K562 (cell line): Measurements from ENCODE around the gene PLEKHN1. TPM values are rescaled to one million over a fixed set of nuclear protein-coding genes. Genes with fewer than 3 reads are reported as not detected.

Experiments
- ATAC-seq: fragments of 200-7000 bp; cut with Tn5 transposase; 3 replicates; pipeline ENCODE4 v1.9.1; 2020; ENCODE audit warnings: moderate library complexity
- BruUV-seq: library from RNA; stranded (reverse); fragments of 400-500 nt; replicated peaks from 2 replicates; lab custom pipeline; 2021; lab: Mats Ljungman, UMichigan
- CTCF ChIA-PET: fragments of 300-600 bp; formaldehyde crosslinking; extraction: SDS; loops from one replicate; lab custom pipeline; 2021; ENCODE audit warnings: low intra/inter-chr PET ratio; lab: Yijun Ruan, JAX
- POLR2A ChIA-PET: fragments of 300-600, 350-650 bp; sonication (Branson Sonifier 250); formaldehyde crosslinking; extraction: SDS; loops from one replicate; lab custom pipeline; 2021; ENCODE audit warnings: antibody characterized with exemption, inconsistent platforms; lab: Yijun Ruan, JAX
- DNase-seq, 4 experiments: peaks; one replicate each; pipeline versions ENCODE4 v3.0.0 to v3.0.0-alpha.2; 2011 to 2018; ENCODE audit warnings: low spot score in 3 of 4, mixed read lengths in 3 of 4; ENCODE audit errors: extremely low read depth in 1 of 4
- FAIRE-seq: peaks from 2 replicates; lab custom pipeline; 2011; peaks lifted over from hg19 to GRCh38; lab: Jason Lieb, UNC
- H2AFZ ChIP-seq: 2 replicates; pipeline ENCODE4 v1.6.0; 2011; ENCODE audit warnings: low read depth, low read length, control low read depth, inconsistent platforms
- H3K27ac ChIP-seq: fragments of 200-600 bp; 3 replicates; pipeline ENCODE4 v1.8.0; 2011; ENCODE audit warnings: low read depth, mild to moderate bottlenecking, control low read depth, inconsistent platforms, low read length, moderate library complexity, mixed read lengths; ENCODE audit errors: extremely low read depth
- H3K27me3 ChIP-seq, 2 experiments: fragments of 300-600 bp in 1 of 2; 2 replicates in 1 of 2; 3 replicates in 1 of 2; pipeline versions ENCODE4 v1.6.0 to v1.8.0; 2011; ENCODE audit warnings: inconsistent platforms in 2 of 2, low read length in 2 of 2, mild to moderate bottlenecking in 1 of 2, mixed read lengths in 1 of 2, moderate library complexity in 1 of 2; ENCODE audit not compliant: control insufficient read depth in 2 of 2, insufficient read depth in 2 of 2
- H3K36me3 ChIP-seq: fragments of 300-600 bp; 3 replicates; pipeline ENCODE4 v1.8.0; 2011; ENCODE audit warnings: mild to moderate bottlenecking, low read length, inconsistent platforms; ENCODE audit not compliant: control insufficient read depth, insufficient read depth
- H3K4me1 ChIP-seq, 2 experiments: fragments of 200-600 bp in 1 of 2; replicated peaks in 1 of 2; 2 replicates in 1 of 2; 3 replicates in 1 of 2; pipeline versions ENCODE4 v1.5.1 to v1.8.0; 2011; ENCODE audit warnings: inconsistent platforms in 2 of 2, low read length in 2 of 2, mild to moderate bottlenecking in 1 of 2, mixed read lengths in 1 of 2, moderate library complexity in 1 of 2; ENCODE audit not compliant: control insufficient read depth in 2 of 2, insufficient read depth in 2 of 2
- H3K4me2 ChIP-seq: 2 replicates; pipeline ENCODE4 v1.6.1; 2011; ENCODE audit warnings: low read length, control low read depth, inconsistent platforms, mixed read lengths; ENCODE audit not compliant: insufficient read depth
- H3K4me3 ChIP-seq: fragments of 200-600 bp; sonication (generic), shearing (Covaris generic); 2 replicates; pipeline ENCODE4 v1.5.1; 2016; ENCODE audit warnings: control low read depth, inconsistent platforms
- H3K79me2 ChIP-seq: fragments of 200-600 bp; 3 replicates; pipeline ENCODE4 v1.8.0; 2011; ENCODE audit warnings: low read length, inconsistent platforms; ENCODE audit not compliant: control insufficient read depth, insufficient read depth
- H3K9ac ChIP-seq, 2 experiments: 2 replicates each; pipeline versions ENCODE4 v1.6.0 to v1.6.1; 2011; ENCODE audit warnings: low read depth in 2 of 2, low read length in 2 of 2, control low read depth in 1 of 2, inconsistent platforms in 1 of 2, mild to moderate bottlenecking in 1 of 2, mixed read lengths in 1 of 2; ENCODE audit not compliant: insufficient read depth in 1 of 2
- H3K9me1 ChIP-seq: one replicate; pipeline ENCODE4 v1.6.0; 2011; ENCODE audit warnings: inconsistent platforms, mild to moderate bottlenecking, low read length, moderate library complexity; ENCODE audit not compliant: control insufficient read depth, insufficient read depth
- H3K9me3 ChIP-seq: replicated peaks from 2 replicates; pipeline ENCODE4 v1.5.1; 2011; ENCODE audit warnings: low read depth, low read length, inconsistent platforms; ENCODE audit not compliant: control insufficient read depth, insufficient read depth
- H4K20me1 ChIP-seq: replicated peaks from 2 replicates; pipeline ENCODE4 v1.6.1; 2011; ENCODE audit warnings: low read length, inconsistent platforms, mixed read lengths; ENCODE audit not compliant: control insufficient read depth, insufficient read depth
- ADNP ChIP-seq: fragments of 200-800 bp; sonication (Bioruptor generic); IDR thresholded peaks from 2 replicates; pipeline ENCODE4 v1.6.1; 2016; ENCODE audit warnings: missing genetic modification characterization, missing compliant biosample characterization
- CREB3L1 ChIP-seq: fragments of 450-650 bp; IDR thresholded peaks from 2 replicates; pipeline ENCODE4 v1.6.1; 2014; ENCODE audit warnings: low read depth, mild to moderate bottlenecking, moderate library complexity, borderline replicate concordance
- FOXK1 ChIP-seq: sonication (generic); formaldehyde crosslinking; IDR thresholded peaks from 2 replicates; pipeline ENCODE4 v1.8.0; 2022; ENCODE audit warnings: missing genetic modification reagents, mild to moderate bottlenecking, borderline replicate concordance
- GABPB2 ChIP-seq: fragments of 250-450 bp; sonication (Bioruptor Pico); conservative IDR thresholded peaks from 2 replicates; pipeline ENCODE4 v1.5.1; 2021; ENCODE audit warnings: mild to moderate bottlenecking
- HMGN3 ChIP-seq: IDR thresholded peaks from 2 replicates; pipeline ENCODE4 v1.6.1; 2011; ENCODE audit warnings: borderline replicate concordance, low read depth, mild to moderate bottlenecking, mixed read lengths, low read length; ENCODE audit not compliant: insufficient read length; ENCODE audit errors: extremely low read depth
- KDM1A ChIP-seq, 2 experiments: fragments of 450-650 bp; IDR thresholded peaks; 2 replicates each; pipeline ENCODE4 v1.6.1; 2016; ENCODE audit warnings: mild to moderate bottlenecking in 2 of 2
- MAX ChIP-seq: sonication (generic); formaldehyde crosslinking; IDR thresholded peaks from 2 replicates; pipeline ENCODE4 v1.9.0; 2022; ENCODE audit warnings: mild to moderate bottlenecking, missing genetic modification reagents
- RCOR1 ChIP-seq, 2 experiments: IDR thresholded peaks; 2 replicates each; pipeline ENCODE4 v1.6.1; 2012; ENCODE audit warnings: low read depth in 2 of 2, low read length in 2 of 2, borderline replicate concordance in 1 of 2, improper control_type of control experiment in 1 of 2
- WGBS: fragments of 100-300 bp; shearing (Covaris generic); methylation state at CpG from one replicate; pipeline ENCODE4 v1.1.6; 2016; ENCODE audit warnings: low coverage, mixed read lengths; ENCODE audit not compliant: insufficient coverage; ENCODE audit errors: missing lambda C conversion rate; 5-methylcytosine and 5-hydroxymethylcytosine counted together
- in situ Hi-C: fragments of 300-500 bp; cut with MboI; formaldehyde crosslinking; loops from 4 replicates; pipeline ENCODE4 v1.15.0; 2018; ENCODE audit warnings: inconsistent platforms, mixed read lengths
- intact Hi-C: fragments of 100-400 bp; cut with micrococcal nuclease; formaldehyde crosslinking; loops from 2 replicates; pipeline ENCODE4 v1.14.2; 2022
- polyA plus RNA-seq, 8 experiments: library from polyadenylated mRNA; depleted of rRNA in 4 of 8; stranded (reverse) in 5 of 8; unstranded in 3 of 8; fragments of >200 nt; fragmentation: Nextera tagmentation in 2 of 8; fragmentation: Illumina TruSeq in 1 of 8; extraction: Ambion mirVana in 2 of 8; extraction: Trizol in 1 of 8; gene quantifications; 2 replicates each; pipeline versions ENCODE4 v1.2.1 to v1.2.3, GENCODE V29; 2011 to 2014; ENCODE audit warnings: inconsistent platforms in 1 of 8, missing spikeins in 1 of 8
- total RNA-seq, 7 experiments: library from RNA; depleted of rRNA in 6 of 7; stranded (reverse); fragments of >200 nt in 6 of 7; fragmentation: Illumina TruSeq in 2 of 7; extraction: Trizol in 2 of 7; gene quantifications; 2 replicates each; pipeline versions ENCODE4 v1.2.1 to v1.2.3, GENCODE V29; 2011 to 2021; ENCODE audit warnings: low replicate concordance in 1 of 7

Gene PLEKHN1
- total and polyA plus RNA-seq, 9 of the 15 experiments (the other 6 are each of a cell fraction or from before 2014, with no cell fraction given), result 0.07 to 1.5 (median 0.13) TPM; not detected in 2

GRCh38 chr1:1011396-1011949, 45.2 kb downstream of the PLEKHN1 start:
- ATAC-seq, result no peak
- Histone ChIP-seq H3K27ac (no peak overlapping the region), H3K4me3 (no peak overlapping the region), H3K9me3 (no peaks in the 10 kb centered on the region; the same call in none of the 2 replicates), H3K4me2 (no peak overlapping the region), H4K20me1 (no peaks in the 10 kb centered on the region), H3K27me3 (no peaks in the 10 kb centered on the region), H3K4me1 (peaks cover 12 to 34% of the 10 kb centered on the region in 2 experiments), H3K9ac (no peak overlapping the region), H2AFZ (no peak overlapping the region), H3K9me1 (no peaks in the 10 kb centered on the region), H3K79me2 (no peaks in the 10 kb centered on the region), H3K36me3 (no peaks in the 10 kb centered on the region)
- no peak for FAIRE-seq
- intact Hi-C loops (no loop called here), in situ Hi-C loops (no loop called here)
- POLR2A ChIA-PET, result no interaction called here
- WGBS, result 65% methylated on average over 14 of the region's 14 CpGs
- CTCF ChIA-PET, result no interaction called here
- no peak for DNase-seq
- no TSS peak for BruUV-seq
- TF ChIP-seq KDM1A (IDR thresholded peaks at IDR 0.05) (peak; percentile 79), FOXK1 (CRISPR knock-in tag) (no peak), HMGN3 (no peak), CREB3L1 (no peak), RCOR1 (IDR thresholded peaks at IDR 0.05; ENCODE audit: borderline replicate concordance in 1 of 2, low read depth in 2 of 2, low read length in 2 of 2) (0 out of 4 replicates have a peak, but pooled peaks of 1 of the 2 experiments have one; percentile 28), MAX (CRISPR knock-in tag) (no peak), GABPB2 (CRISPR knock-in tag) (no peak), ADNP (tag) (peak; percentile 57; the same call in 1 of the 2 replicates)
